ENCODE measurements around the gene SOX14.

Gene SOX14

DNA sequence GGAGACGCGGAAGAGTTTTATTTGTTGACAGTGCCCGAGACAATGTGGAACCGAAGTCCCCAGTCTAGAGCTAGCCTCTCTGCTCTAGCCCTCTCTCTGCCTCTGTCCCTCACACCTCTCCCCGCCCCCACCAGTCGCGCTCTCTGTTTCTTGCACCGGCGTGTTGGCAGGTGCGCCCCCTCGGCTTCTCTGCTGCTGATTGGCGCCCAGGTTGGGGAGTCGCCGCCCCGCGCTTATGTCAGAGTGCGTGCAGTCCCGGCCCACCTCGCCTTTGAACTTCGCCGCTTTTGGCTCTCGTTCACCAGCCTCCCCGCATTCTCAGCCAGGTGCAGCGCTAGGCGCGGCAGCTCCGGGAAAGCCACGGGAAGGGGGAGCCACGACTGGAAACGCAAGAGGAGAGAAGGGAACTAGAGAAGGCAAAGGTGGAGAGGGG, at the start of gene SOX14:
Gene SOX14 (plus strand): TSS at position 315 of the 433 bp plus-strand sequence. CDS start 470 bp downstream, outside the sequence.
- Histone ChIP-seq H3K9me3 (ENCODE audit: control insufficient read depth, low read depth, low read length) (no peaks in the 10 kb centered on the region), H3K27me3 (ENCODE audit: control insufficient read depth, insufficient read depth, low read length) (peaks cover 100% of the 10 kb centered on the region), H3K4me3 (ENCODE audit: low read length) (peak within 1 kb of the TSS; percentile 51), H3K36me3 (ENCODE audit: control insufficient read depth, low read depth, low read length) (no peaks in the 10 kb centered on the region), H3K27ac (ENCODE audit: low read length) (no peak within 1 kb of the TSS), H3K4me1 (ENCODE audit: control insufficient read depth, low read depth, low read length) (peaks cover 52% of the 10 kb centered on the region), H3K9ac (ENCODE audit: low read length) (no peak within 1 kb of the TSS)

DNA sequence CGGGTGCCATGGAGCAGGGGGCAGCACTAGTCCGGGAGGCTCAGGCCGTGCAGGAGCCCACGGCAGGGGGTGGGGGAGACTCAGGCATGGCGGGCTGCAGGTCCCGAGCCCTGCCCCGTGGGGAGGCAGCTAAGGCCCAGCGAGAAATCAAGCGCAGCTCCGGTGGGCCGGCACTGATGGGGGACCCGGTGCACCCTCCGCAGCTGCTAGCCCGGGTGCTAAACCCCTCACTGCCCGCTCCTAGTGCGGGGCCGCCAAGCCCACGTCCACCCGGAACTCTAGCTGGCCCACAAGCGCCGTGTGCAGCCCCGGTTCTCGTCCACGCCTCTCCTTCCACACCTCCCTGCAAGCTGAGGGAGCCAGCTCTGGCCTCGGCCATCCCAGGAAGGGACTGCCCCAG, 49.6 kb upstream of the SOX14 start:
- Histone ChIP-seq H3K9me3 (ENCODE audit: control insufficient read depth, low read depth, low read length) (no peaks in the 10 kb centered on the region), H3K9ac (ENCODE audit: low read length) (no peak overlapping the region), H3K4me1 (ENCODE audit: control insufficient read depth, low read depth, low read length) (no peaks in the 10 kb centered on the region), H3K27me3 (ENCODE audit: control insufficient read depth, insufficient read depth, low read length) (no peaks in the 10 kb centered on the region), H3K4me3 (ENCODE audit: low read length) (no peak overlapping the region), H3K27ac (ENCODE audit: low read length) (no peak overlapping the region), H3K36me3 (ENCODE audit: control insufficient read depth, low read depth, low read length) (no peaks in the 10 kb centered on the region)

DNA sequence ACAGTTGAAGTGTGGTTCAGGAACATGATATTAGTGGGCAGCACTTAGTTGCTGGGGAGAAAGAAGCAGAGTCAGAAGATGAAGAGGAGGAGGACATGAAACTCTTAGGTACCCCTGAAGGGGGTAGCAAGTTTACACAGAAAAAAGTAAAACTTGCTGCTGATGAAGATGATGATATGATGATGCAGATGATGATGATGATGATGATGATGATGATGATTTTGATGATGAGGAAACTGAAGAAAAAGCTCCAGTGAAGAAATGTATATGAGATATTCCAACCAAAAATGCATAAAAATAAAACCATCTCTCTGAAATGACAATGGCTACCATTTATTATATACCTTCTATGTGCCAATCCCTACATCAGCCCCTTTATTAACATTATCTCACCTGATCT, 39.9 kb upstream of the SOX14 start:
- Histone ChIP-seq H3K9ac (ENCODE audit: low read length) (no peak overlapping the region), H3K36me3 (ENCODE audit: control insufficient read depth, low read depth, low read length) (no peaks in the 10 kb centered on the region), H3K27me3 (ENCODE audit: control insufficient read depth, insufficient read depth, low read length) (no peaks in the 10 kb centered on the region), H3K4me3 (ENCODE audit: low read length) (no peak overlapping the region), H3K4me1 (ENCODE audit: control insufficient read depth, low read depth, low read length) (no peaks in the 10 kb centered on the region), H3K9me3 (ENCODE audit: control insufficient read depth, low read depth, low read length) (no peaks in the 10 kb centered on the region), H3K27ac (ENCODE audit: low read length) (no peak overlapping the region)

DNA sequence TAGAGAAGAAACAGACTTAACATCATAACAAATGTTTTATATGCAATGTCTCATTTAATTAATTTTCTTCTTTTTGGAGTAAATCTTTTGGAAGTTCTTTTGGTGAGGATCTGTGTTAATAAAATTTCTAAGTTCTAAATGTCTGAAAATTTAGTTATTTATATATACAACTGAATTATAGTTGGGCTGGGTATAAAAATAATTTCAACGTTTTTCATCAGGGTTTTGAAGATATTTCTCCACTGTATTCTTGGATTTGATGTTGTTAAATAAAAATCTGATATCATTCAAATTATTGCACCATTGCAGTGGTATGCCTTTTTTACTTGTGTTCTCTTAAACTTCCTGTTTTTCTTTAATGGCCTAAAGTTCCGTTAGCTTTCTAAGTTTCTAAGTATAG, 26.9 kb upstream of the SOX14 start:
- H3K4me3 ChIP-seq (ENCODE audit: low read length), result no peak overlapping the region
- no peaks in the 10 kb centered on the region for H3K27me3 ChIP-seq (ENCODE audit: control insufficient read depth, insufficient read depth, low read length)
- peaks cover 5% of the 10 kb centered on the region for H3K9me3 ChIP-seq (ENCODE audit: control insufficient read depth, low read depth, low read length)
- no peak overlapping the region for H3K27ac ChIP-seq (ENCODE audit: low read length)
- no peaks in the 10 kb centered on the region for H3K4me1 ChIP-seq (ENCODE audit: control insufficient read depth, low read depth, low read length)
- no peak overlapping the region for H3K9ac ChIP-seq (ENCODE audit: low read length)
- no peaks in the 10 kb centered on the region for H3K36me3 ChIP-seq (ENCODE audit: control insufficient read depth, low read depth, low read length)

DNA sequence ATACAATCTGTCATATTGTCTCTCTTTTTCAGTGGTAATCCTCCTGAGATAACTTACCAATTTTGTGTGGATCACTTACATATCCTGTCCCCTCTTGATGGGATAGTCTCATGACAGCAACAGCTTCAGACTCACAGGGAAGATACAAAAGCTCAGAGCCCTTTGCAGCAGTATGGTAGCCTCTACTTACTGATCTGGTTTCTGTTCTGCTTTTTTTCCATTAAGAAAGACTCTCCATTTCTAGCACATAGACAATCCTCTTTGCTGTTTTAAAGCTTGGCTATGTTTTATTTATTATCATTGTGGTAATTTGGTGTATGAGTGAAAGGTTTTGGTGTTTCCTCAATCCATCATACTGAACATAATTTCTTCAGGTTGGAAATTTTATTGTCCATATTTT, 25.4 kb upstream of the SOX14 start:
- peaks cover 5% of the 10 kb centered on the region for H3K9me3 ChIP-seq (ENCODE audit: control insufficient read depth, low read depth, low read length)
- no peaks in the 10 kb centered on the region for H3K4me1 ChIP-seq (ENCODE audit: control insufficient read depth, low read depth, low read length)
- no peak overlapping the region for H3K9ac ChIP-seq (ENCODE audit: low read length)
- no peak overlapping the region for H3K4me3 ChIP-seq (ENCODE audit: low read length)
- H3K27me3 ChIP-seq (ENCODE audit: control insufficient read depth, insufficient read depth, low read length), result no peaks in the 10 kb centered on the region
- H3K36me3 ChIP-seq (ENCODE audit: control insufficient read depth, low read depth, low read length), result no peaks in the 10 kb centered on the region
- H3K27ac ChIP-seq (ENCODE audit: low read length), result no peak overlapping the region

DNA sequence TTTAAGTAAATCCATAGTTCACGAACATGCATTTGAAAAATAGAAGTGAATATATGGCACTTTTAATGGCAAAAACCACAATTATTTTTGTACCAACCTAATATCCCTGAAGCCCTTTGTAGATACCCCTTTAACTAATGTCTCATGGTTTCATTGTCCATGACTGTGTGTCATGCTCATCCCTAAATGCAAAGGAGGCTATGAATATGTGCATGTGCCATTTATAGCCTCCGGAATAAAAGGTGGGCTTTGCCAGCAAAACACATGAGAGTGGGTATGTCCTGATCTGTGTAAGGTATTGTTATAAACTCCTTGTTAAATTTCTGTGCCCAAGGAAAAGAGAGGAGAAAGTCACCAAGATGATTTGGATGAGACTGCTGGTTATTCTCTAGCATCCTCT, 20.5 kb upstream of the SOX14 start:
- Histone ChIP-seq H3K9me3 (ENCODE audit: control insufficient read depth, low read depth, low read length) (no peaks in the 10 kb centered on the region), H3K27me3 (ENCODE audit: control insufficient read depth, insufficient read depth, low read length) (no peaks in the 10 kb centered on the region), H3K4me3 (ENCODE audit: low read length) (no peak overlapping the region), H3K36me3 (ENCODE audit: control insufficient read depth, low read depth, low read length) (no peaks in the 10 kb centered on the region), H3K9ac (ENCODE audit: low read length) (no peak overlapping the region), H3K4me1 (ENCODE audit: control insufficient read depth, low read depth, low read length) (peaks cover 5% of the 10 kb centered on the region), H3K27ac (ENCODE audit: low read length) (no peak overlapping the region)

DNA sequence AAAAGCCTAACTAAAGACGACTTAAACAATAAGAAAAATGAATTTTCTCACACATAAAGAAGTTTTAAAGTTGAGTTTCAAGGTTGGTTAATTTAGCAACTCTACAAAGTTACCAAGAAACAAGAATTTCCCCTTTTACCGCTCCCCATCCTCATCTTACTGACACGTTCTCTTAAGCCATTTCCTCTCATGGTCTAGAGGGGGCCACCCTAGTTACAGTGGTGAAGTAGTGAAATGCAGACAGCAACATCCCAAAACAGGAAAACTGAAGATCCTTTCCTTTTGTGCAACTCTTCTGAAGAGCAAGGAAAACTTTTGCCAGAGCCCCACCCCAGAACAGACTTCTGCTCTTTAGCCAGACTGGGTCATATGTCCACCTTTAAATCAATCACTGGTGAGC, 17.3 kb upstream of the SOX14 start:
- Histone ChIP-seq H3K9ac (ENCODE audit: low read length) (no peak overlapping the region), H3K36me3 (ENCODE audit: control insufficient read depth, low read depth, low read length) (no peaks in the 10 kb centered on the region), H3K4me3 (ENCODE audit: low read length) (no peak overlapping the region), H3K4me1 (ENCODE audit: control insufficient read depth, low read depth, low read length) (peaks cover 5% of the 10 kb centered on the region), H3K27me3 (ENCODE audit: control insufficient read depth, insufficient read depth, low read length) (no peaks in the 10 kb centered on the region), H3K9me3 (ENCODE audit: control insufficient read depth, low read depth, low read length) (no peaks in the 10 kb centered on the region), H3K27ac (ENCODE audit: low read length) (no peak overlapping the region)

DNA sequence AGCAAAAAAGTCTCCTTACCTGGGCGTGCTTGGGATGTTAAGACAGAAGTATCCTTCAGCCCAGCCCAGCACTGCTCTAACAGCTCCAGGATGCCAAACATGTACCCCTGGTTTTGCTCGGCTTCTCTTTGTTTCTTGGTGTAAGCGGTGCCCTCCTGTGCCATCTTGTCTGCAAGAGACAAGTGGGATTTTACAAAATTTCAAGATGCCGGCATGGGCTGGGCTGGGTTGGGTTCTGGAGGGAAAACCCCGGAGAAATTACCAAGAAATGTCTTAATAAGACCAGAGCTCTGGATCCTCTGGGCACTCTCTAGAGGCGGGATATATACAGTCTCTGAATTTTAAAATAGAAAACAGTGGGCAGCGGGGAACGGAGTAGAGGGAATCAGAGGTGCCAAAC, 4.6 kb upstream of the SOX14 start:
- H3K27ac ChIP-seq (ENCODE audit: low read length), result no peak overlapping the region
- H3K4me1 ChIP-seq (ENCODE audit: control insufficient read depth, low read depth, low read length), result peaks cover 23% of the 10 kb centered on the region
- H3K27me3 ChIP-seq (ENCODE audit: control insufficient read depth, insufficient read depth, low read length), result peaks cover 73% of the 10 kb centered on the region
- no peak overlapping the region for H3K4me3 ChIP-seq (ENCODE audit: low read length)
- no peaks in the 10 kb centered on the region for H3K36me3 ChIP-seq (ENCODE audit: control insufficient read depth, low read depth, low read length)
- H3K9ac ChIP-seq (ENCODE audit: low read length), result no peak overlapping the region
- no peaks in the 10 kb centered on the region for H3K9me3 ChIP-seq (ENCODE audit: control insufficient read depth, low read depth, low read length)

DNA sequence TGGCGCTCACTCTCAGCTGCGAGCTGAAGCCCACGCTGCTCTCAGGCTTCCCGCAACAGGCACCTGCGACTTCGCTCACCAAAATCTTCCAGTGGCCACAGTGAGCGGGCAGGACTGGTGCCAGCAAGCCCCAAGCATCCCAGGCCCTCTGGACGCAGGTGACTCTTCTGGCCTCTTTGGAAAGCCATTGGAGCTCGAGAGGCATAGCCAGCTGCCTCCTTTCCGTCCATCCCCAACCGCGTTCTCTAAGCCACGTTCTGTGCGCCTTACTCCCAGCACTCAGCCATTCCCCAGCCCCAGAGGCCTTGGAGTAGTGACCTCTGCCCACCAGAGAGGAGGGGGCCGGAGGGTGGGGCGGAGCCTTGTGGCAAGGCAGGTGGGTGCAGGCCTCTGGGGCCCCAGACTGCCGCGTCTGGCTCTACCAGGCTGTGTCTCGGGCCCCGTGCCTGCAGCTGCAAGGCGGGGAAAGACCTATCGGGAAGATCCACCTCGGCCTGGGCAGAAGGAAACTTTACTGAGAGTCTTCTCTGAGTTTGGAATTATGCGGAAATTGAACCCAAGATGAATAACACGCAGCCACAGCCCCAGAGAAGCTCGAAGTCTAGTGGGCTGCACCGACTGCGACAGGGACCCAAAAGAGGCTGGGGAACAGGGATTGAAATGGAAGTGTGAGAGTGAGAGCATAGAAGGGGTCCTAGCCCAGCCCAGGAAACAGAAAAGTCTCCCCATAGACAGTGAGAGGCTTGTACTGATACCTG, 3.6 kb upstream of the SOX14 start:
- H3K27ac ChIP-seq (ENCODE audit: low read length), result no peak overlapping the region
- no peak overlapping the region for H3K9ac ChIP-seq (ENCODE audit: low read length)
- H3K9me3 ChIP-seq (ENCODE audit: control insufficient read depth, low read depth, low read length), result no peaks in the 10 kb centered on the region
- peak overlapping the region; percentile 34 for H3K4me3 ChIP-seq (ENCODE audit: low read length)
- H3K36me3 ChIP-seq (ENCODE audit: control insufficient read depth, low read depth, low read length), result no peaks in the 10 kb centered on the region
- peaks cover 83% of the 10 kb centered on the region for H3K27me3 ChIP-seq (ENCODE audit: control insufficient read depth, insufficient read depth, low read length)
- peaks cover 24% of the 10 kb centered on the region for H3K4me1 ChIP-seq (ENCODE audit: control insufficient read depth, low read depth, low read length)

DNA sequence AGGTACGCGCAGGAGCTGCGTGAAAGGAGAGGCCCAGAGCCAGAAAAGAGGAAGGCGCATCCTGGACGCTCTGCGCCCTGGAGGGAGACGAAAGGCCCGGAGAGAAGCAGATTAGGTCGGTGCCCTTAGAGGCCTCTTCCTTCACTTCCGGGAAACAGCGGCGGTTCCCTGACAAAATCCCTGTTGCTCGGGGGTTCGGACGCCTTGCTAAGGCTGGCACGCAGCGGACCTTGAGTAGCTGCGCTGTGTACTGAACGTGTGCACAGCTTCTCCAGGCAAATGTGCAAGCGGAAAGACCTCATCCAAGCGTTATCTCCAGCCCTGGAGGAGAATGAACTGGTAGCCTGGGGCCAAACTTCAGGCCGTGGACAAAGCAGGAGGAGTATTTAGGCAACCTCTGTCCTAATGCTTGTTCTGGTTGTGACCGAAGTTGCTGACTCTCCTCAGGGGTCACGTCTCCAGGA, 3.0 kb upstream of the SOX14 start:
- H3K4me1 ChIP-seq (ENCODE audit: control insufficient read depth, low read depth, low read length), result peaks cover 31% of the 10 kb centered on the region
- H3K9me3 ChIP-seq (ENCODE audit: control insufficient read depth, low read depth, low read length), result no peaks in the 10 kb centered on the region
- H3K27me3 ChIP-seq (ENCODE audit: control insufficient read depth, insufficient read depth, low read length), result peaks cover 90% of the 10 kb centered on the region
- no peak overlapping the region for H3K9ac ChIP-seq (ENCODE audit: low read length)
- peak overlapping the region; percentile 34 for H3K4me3 ChIP-seq (ENCODE audit: low read length)
- H3K27ac ChIP-seq (ENCODE audit: low read length), result no peak overlapping the region
- no peaks in the 10 kb centered on the region for H3K36me3 ChIP-seq (ENCODE audit: control insufficient read depth, low read depth, low read length)

DNA sequence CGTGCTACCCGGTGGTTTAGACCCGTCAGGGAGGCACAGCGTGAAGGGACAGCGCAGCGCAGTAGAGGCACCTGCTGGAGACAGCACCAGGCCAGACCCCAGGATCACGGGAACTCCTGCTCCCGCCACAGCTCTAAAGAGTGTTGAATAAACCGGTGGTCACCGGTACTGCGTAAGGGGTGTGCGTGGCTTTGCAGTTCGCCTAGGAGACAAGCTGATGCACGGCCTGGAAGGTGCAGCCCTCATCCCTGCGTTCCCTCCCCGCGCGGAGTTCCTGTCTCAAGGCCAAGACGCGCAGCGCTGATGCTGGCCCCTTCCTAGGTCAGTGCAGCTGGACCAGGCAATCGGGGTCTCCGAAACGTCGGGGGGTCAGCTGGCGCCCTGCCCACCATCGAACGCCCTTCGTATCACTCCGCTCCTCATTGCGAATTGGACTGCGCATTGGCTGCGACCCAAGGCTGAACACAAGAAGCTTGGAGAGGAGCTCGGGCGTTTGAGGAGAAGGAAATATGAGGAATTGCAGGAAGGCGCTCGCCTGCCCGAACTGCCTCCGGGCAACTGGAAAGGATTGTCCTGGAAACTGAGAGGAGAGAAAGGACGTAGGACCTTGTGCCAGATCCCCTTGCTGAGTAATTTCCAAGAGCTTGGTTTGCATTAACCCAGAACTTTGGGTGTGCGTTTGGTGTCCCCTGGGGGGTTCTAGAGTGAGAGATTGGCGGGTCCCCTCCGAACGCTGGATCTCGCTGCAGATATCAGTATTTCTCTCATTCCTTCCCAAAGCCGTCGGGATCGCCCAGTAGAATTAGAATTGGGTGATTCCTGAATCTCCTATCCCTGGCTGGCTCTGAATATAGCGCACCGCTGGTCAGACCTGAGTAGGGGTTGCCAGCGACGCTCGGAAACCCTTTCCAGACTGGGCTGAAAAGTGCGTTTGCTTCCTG, 2.3 kb upstream of the SOX14 start:
- peak overlapping the region; percentile 25 for H3K4me3 ChIP-seq (ENCODE audit: low read length)
- H3K9ac ChIP-seq (ENCODE audit: low read length), result no peak overlapping the region
- H3K36me3 ChIP-seq (ENCODE audit: control insufficient read depth, low read depth, low read length), result no peaks in the 10 kb centered on the region
- no peaks in the 10 kb centered on the region for H3K9me3 ChIP-seq (ENCODE audit: control insufficient read depth, low read depth, low read length)
- no peak overlapping the region for H3K27ac ChIP-seq (ENCODE audit: low read length)
- peaks cover 38% of the 10 kb centered on the region for H3K4me1 ChIP-seq (ENCODE audit: control insufficient read depth, low read depth, low read length)
- H3K27me3 ChIP-seq (ENCODE audit: control insufficient read depth, insufficient read depth, low read length), result peaks cover 97% of the 10 kb centered on the region

Measured in iPS-18a (cell line).